GM19099 (cell line): Measurements from ENCODE around the gene CLDN1.

ENCODE experiments used
- POLR2A ChIP-seq: IDR thresholded peaks from 3 replicates; pipeline ENCODE4 v1.6.1; 2011; ENCODE audit warnings: low read depth; ENCODE audit not compliant: insufficient read length; ENCODE audit errors: extremely low read depth

Gene CLDN1, protein sequence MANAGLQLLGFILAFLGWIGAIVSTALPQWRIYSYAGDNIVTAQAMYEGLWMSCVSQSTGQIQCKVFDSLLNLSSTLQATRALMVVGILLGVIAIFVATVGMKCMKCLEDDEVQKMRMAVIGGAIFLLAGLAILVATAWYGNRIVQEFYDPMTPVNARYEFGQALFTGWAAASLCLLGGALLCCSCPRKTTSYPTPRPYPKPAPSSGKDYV

DNA sequence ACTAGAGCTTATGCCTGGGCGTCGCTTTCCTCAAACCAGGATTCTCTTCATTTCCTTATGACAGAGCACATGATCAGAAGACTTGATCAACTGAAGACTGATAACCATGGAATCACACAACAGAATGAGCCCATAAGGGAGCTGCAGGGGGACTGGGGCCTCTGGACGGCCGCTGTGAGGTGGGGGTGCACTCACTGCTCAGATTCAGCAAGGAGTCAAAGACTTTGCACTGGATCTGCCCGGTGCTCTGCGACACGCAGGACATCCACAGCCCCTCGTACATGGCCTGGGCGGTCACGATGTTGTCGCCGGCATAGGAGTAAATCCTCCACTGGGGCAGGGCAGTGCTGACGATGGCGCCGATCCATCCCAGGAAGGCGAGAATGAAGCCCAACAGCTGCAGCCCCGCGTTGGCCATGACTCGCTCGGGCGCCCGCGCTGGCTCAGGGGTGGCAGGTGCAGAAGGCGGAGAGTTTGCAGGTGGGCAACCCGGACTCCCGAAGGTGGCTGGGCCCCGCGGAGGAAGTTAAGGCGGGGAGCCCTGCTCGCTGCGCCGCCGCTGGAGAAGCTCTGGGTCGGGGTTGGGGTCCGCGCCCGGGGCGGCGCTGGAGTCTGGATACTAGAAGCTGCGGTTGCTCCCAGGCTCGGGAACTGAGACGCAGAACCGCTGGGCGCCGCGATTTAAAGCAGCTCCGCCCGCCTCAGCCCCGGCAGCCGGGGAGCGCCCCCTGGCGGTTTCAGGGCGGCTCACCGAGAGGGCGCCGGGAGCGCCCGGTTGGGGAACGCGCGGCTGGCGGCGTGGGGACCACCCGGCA is at the start of gene CLDN1:
Gene CLDN1, minus strand, starts transcription at position 658 of the 815 bp plus-strand sequence. Its CDS starts 240 bp downstream, at position 418.
- no peak for TF ChIP-seq POLR2A

DNA sequence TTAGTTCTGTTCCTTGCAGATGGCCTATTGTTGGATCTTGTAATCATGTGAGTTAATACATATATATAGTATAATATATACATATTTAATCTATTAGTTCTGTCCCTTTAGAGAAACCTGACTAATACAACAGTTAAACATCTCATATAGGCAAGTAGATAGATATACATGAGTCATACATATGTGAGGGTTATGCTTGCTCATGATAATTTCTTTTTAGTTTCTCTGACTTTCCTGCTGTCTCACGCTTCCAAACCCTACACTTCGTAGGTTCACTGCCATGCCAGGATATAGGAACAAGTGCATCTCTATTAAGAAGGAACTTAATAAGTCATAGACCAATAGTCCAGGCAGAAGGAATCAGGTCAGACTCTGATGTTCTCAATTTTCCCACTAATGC is 48.9 kb upstream of the CLDN1 start:
- TF ChIP-seq POLR2A: no peak

DNA sequence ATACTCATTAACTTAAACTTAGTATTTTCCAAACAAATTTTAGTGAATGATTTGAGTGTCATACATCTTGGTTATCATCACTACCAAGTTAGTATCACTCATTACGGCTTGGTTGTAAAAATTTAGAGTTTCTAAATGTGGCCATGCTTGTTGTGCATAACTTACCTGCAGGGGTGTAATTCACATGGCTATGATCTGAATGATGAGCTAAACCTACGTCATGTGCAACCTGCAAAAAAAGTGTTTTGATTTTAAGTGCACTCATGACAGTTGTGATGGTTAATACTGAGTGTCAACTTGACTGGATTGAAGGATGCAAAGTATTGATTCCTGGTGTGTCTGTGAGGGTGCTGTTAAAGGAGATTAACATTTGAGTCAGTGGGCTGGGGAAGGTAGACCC is 48.1 kb upstream of the CLDN1 start:
- no peak for TF ChIP-seq POLR2A

DNA sequence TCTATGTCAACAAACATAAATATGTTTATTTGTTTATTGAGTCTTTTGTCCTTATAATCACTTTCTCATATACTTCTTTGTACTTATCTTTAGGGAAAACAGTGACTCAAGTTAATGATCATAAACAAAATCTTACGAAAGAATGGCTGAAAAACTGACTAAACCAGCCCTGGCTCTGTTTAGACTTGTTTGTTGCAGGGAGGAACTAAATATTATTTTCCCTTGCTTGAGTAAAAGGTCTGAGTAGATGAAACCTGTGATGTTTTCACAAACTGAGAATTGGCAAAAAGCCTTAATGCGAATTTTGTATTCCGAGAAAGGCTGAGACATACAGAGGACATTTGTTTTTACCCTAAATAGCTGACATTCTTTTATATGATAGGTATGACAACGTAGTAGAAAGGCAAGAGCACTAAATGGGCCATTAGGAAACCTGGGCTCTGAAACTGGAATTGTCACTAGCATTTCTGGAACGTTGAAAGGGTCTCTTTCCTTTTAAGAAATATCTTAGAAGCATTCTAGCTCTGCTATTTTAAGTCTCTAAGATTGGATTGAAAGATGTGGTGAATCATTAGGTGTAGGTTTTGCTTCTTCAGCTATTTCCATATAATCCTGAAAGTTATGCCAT is 47.5 kb upstream of the CLDN1 start:
- TF ChIP-seq POLR2A: no peak

DNA sequence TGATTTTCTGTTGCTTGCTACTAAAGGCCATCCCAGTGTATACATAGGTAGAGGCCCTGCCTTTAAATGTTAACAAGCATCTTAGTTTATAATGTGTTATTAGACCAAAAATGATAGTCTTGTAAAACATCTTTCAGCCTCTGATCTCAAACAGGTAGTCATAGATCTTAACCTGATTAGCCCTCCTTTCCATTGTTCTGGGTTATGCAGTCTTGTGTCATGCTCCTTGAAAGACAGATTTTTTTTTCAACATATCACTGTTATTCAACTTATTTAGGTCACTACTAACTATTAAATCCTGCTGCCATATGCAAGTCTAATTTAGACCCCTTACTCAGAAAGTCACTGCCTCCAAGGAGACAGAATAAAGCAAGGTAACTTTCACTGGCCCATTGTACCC is 46.6 kb upstream of the CLDN1 start:
- TF ChIP-seq POLR2A: no peak

DNA sequence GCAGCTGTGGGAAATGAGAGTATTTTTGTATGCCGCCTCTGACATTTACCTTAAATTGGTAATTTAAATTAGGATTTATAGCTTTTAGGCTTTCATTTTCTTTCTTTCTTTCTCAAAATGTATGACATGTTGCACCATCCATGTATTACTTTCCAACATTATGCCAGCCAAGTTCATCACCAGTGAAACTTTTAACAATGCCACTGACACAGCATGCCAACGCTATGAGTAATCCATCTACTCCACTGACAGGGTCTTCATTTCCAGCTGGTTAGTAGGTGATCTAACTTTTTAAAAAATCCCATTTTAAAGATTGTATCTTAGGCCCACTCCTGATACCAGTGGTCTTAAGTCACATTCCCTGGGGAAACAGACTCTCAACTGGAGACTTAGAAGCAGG is 43.9 kb upstream of the CLDN1 start:
- no peak for TF ChIP-seq POLR2A

DNA sequence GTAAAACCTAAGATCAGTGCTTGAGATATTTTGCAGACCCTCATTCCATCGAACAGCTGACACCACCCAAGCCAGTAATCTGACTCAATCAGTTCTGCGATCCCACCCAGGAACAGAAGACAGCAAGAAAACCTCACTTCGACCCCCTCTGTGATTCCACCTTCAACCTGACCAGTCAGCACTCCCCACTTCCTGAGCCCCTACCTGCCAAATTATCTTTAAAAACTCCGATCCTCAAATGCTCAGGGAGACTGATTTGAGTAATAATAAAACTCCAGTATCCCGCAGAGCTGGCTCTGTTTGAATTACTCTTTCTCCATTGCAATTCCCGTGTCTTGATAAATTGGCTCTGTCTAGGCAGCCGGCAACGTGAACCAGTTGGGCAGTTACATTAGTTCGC is 40.0 kb upstream of the CLDN1 start:
- TF ChIP-seq POLR2A: no peak

DNA sequence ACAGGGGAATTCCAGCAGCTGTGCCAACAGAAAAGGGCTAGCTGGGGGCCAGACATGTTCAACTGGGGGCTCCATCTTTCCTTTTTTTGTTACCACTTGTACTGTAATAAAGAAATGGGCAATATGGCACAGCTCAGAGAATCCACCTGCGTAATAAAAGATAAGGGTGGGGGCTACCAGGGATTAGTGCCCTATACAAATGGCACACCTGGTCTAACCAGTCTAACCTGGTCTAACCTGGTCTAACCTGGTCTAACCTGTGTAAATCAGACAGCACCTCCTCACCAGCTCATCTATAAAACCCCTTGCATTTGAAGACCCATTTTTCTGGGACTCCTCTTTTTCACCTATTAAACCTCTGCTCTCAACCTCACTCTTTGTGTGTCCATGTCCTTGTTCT is 39.5 kb upstream of the CLDN1 start:
- TF ChIP-seq POLR2A: no peak

DNA sequence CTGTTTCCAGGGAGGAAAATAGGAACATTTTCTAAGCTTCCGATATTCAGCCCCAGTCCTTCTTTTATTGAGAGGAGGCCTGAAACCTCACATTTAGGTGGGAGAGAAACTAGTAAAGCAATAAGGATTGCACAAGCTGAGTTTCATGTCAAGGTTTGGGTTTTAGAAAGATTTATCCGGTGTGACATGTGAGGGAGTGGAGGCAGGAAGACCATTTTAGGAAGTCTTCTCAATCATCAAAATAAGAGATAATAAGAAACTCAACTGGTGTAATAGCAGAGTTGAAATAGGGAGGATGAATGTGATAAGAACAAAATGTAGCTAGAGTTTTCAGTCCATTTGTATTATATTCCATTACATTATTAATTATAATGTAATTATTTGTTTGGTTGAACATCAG is 38.0 kb upstream of the CLDN1 start:
- TF ChIP-seq POLR2A: no peak

DNA sequence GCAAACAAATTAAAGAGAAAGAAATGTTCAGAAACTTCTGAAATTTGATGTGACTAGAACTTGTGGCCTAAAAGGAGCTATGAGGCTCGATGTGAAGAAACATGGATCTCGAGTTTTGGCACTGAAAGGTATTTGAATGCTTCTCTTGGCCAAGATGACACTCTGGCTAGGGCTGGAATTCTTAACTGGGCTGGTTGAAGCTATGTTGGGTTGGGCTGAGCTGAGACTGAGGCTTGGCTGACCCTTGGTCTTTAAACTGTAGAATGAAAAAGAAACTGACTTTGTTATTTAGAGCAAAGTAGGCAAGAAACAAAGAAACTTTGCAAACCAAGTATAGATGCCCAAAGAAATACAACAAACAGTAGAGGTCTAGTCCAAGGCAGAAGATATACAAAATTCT is 37.6 kb upstream of the CLDN1 start:
- no peak for TF ChIP-seq POLR2A

DNA sequence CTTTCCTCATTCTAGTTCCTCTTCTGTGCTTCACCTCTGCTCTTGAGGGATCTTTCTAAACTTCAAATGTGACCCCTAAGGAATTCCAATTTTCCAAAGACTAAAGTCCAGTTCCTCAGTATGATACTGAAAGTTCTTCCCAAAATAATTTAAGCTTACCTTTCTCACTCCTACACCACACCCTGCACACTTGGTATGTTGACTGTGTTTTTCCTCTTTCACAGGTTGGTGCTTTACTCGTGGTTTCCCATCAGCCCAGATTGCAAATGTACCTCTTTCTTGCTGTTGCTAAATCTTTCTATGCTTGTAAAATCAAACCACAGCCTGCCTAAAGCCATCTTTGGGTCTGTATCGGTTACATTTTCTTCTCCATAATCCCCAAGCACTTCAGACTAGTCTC is 35.2 kb upstream of the CLDN1 start:
- TF ChIP-seq POLR2A: no peak

DNA sequence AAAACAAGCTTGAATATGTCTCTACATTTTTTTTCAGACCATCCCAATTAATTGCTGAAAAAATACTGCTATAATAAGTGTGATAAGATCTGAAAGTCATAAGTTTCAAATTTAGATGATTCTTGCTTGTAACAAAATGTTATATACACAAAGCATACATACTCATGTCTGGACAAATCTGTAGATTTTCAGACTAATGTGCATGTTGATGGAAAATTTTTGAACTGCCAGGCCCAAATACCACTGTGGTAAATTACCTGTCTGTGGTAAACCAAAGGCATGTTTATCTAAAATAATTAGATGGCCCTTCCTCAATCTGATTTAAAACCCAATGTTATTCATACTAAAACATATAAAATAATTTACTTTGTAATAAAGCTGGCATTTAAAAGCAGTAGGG is 34.0 kb upstream of the CLDN1 start:
- TF ChIP-seq POLR2A: no peak

DNA sequence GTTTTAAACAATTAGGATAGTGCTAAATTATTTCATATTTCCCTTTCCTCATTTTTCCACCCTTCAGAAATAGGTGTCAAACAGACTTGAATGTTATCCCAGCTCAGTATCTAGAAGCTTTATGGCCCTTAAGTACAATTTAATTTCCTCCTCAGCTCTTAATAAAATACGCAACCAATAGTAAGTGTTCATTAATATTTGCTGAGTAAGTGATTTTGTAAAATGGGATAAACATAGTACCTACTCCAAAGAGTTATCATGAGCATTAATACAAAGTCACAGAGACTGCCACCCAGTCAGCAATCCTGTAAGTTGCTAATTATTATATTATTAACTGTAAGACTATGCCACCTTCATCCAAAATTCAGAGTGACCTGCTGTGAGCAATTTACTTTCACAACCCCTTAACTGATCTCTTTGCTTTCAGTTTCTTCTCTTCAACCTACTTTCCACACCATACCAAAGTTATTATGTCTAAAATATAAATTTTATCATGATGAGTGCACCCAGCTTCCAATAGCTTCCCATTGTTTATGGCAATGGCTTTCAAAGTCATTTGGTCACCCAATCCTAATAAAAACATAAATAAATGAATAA is 30.7 kb upstream of the CLDN1 start:
- TF ChIP-seq POLR2A: no peak

DNA sequence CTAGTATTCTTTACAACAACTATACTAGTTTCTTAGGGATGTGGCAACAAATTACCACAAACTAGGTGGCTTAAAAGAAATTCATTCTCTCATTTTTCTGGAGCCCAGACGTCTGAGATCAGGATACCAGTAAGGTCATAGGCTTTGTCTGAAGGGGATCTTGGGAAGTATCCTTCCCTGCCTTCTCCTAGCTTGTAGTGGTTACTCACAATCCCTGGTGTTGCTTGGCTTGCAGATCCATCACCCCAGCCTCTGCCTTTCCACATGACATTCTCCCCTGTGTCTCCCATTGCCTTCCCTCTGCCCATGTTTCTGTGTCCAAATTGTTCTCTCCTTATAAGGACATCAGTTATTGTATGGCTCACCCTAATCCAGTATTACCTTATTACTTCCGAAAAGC is 24.3 kb upstream of the CLDN1 start:
- no peak for TF ChIP-seq POLR2A

DNA sequence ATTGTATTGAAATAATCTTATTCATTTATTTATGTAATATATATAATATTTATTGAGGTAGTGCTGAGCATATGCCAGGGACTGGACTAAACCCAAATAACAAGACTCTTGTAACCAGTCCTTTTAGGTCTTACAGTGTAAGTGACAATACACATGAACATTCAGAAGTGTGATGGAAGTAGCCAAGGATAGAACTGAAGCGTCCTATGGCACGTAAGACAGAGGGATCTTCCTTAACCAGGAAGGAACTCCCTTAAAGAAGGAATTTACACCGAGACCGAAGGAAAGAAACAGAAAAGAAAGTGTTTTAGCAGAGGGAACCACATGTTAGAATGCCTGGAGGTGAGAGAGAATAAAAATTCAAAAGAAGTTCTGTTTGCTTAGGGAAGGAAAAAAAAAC is 23.6 kb upstream of the CLDN1 start:
- TF ChIP-seq POLR2A: no peak
